ENCODE data around the gene SLC17A9.

Gene SLC17A9

DNA sequence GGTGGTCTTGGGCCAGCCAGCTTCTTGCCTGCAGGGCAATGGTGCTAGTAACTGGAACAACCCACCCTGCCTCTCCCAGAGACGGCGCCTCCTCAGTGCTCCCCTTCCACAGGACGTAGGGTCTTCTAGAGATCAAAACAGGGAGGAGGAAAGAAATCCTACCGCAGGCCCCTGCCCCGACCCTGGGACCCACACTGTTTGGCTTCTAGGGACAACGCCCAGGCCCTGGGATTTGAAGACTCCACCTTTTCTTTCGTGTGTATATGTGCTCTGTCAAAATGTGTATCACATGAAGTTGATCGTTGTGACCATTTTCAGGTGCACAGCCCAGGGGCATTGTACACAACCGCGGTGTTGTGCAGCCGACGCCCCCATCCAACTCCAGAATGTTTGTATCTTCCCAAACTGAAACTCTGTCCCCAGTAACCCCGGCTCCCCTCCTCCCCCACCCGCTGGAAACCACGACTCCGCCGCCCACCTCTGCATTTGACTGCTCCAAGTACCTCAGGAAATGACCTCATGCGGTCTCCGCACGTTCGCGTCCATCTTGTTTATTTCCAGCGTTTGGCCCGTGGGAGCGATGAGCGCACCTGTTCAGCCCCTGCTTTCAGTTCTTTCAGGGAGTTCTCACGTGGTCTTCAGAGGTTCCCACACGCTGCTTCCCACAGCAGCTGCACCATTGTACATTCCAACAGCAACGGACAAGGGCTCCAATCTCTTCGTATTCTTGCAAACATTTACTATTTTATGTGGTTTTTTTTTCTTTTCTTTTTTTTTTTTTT is 57.7 kb downstream of the SLC17A9 start:
- DNase-seq (ENCODE audit: low spot score): no peak
- POLR2A ChIA-PET (ENCODE audit: low non-redundant PET): no interaction called here
- TF ChIP-seq, protein P1, sequence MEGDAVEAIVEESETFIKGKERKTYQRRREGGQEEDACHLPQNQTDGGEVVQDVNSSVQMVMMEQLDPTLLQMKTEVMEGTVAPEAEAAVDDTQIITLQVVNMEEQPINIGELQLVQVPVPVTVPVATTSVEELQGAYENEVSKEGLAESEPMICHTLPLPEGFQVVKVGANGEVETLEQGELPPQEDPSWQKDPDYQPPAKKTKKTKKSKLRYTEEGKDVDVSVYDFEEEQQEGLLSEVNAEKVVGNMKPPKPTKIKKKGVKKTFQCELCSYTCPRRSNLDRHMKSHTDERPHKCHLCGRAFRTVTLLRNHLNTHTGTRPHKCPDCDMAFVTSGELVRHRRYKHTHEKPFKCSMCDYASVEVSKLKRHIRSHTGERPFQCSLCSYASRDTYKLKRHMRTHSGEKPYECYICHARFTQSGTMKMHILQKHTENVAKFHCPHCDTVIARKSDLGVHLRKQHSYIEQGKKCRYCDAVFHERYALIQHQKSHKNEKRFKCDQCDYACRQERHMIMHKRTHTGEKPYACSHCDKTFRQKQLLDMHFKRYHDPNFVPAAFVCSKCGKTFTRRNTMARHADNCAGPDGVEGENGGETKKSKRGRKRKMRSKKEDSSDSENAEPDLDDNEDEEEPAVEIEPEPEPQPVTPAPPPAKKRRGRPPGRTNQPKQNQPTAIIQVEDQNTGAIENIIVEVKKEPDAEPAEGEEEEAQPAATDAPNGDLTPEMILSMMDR (conservative IDR thresholded peaks at IDR 0.05; ENCODE audit: low read depth): no peak
- H3K27ac ChIP-seq: no peak overlapping the region
- CTCF ChIA-PET: interaction anchor here (0.6 to 2.3 kb wide), 19 partner anchors 15 to 230 kb away, joined by 3 to 26 read pairs (median 7); partner anchors contain the start of gene MRGBP

DNA sequence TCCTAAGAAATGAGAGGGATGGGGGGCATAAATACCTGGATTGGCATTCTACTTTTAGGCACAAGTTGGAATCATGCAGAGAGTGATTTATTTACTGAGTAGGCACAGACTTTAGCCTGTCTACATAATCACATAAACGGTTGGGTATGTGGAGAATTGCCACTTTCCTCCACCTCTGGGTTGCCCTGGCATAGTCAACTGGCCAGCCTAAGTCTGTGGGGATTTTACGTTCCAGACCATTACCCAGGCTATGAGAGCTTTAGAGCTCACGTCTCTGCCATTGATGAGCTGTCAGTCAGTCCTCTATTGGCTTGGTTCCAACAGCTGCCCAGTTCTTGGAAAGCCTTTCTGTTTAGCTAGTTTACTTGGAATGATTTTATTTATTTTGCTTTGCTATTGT is 59.3 kb downstream of the SLC17A9 start:
- DNase-seq (ENCODE audit: low spot score): no peak
- CTCF ChIA-PET: interaction anchor here (0.6 to 1.9 kb wide), 6 partner anchors 9 to 303 kb away, joined by 3 to 24 read pairs (median 3); no protein-coding TSS in a partner anchor
- H3K27ac ChIP-seq: no peak overlapping the region
- POLR2A ChIA-PET (ENCODE audit: low non-redundant PET): interaction anchor here (0.6 kb wide), 2 partner anchors 13 to 390 kb away, joined by 3 read pairs; no protein-coding TSS in a partner anchor
- TF ChIP-seq, protein P1 (conservative IDR thresholded peaks at IDR 0.05; ENCODE audit: low read depth): no peak

DNA sequence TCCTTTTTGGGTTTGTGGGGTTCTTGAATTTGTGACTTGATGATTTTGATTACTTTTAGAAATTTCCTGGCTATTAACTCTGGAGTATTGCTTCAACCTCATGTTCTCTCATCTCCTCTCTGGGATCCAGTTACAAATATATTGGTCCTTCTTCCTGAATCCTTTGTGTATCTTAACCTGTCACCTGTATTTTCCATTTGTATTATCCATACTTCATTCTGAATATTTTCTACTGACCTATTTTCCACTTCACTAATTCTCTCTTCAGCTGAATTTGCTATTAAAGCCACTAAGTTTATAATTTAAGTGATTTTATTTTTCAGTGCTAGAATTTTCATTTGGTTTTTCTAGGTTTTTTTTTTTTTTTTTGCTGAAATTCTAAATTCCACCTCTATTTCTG is 60.7 kb downstream of the SLC17A9 start:
- no peak overlapping the region for H3K27ac ChIP-seq
- TF ChIP-seq, protein P1 (conservative IDR thresholded peaks at IDR 0.05; ENCODE audit: low read depth): no peak
- no peak for DNase-seq (ENCODE audit: low spot score)
- ChIA-PET CTCF (interaction anchor here (0.7 kb wide), 1 partner anchor 91 kb away, joined by 3 read pairs; no protein-coding TSS in a partner anchor), POLR2A (ENCODE audit: low non-redundant PET) (no interaction called here)

DNA sequence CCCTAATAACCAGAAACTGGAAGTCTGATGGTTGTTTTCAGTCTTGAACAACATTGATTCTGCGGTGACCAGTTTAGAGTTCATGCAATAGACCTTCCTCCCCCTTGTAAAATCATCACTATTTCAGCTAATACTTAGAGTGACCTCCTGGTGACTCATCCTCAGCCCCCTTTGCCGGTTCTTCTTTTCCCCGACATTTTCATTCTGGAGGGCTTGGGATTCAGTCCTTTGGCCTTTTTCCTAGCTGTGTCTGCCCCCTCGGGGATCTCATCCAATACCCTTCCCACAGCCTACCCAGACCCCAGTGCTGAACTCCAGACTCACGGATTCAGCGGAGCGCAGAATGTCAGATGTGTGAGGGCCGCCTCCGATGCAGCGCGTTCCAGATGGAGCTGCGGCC is 61.8 kb downstream of the SLC17A9 start:
- POLR2A ChIA-PET (ENCODE audit: low non-redundant PET): no interaction called here
- TF ChIP-seq, protein P1 (conservative IDR thresholded peaks at IDR 0.05; ENCODE audit: low read depth): no peak
- CTCF ChIA-PET: no interaction called here
- no peak for DNase-seq (ENCODE audit: low spot score)
- H3K27ac ChIP-seq: no peak overlapping the region

DNA sequence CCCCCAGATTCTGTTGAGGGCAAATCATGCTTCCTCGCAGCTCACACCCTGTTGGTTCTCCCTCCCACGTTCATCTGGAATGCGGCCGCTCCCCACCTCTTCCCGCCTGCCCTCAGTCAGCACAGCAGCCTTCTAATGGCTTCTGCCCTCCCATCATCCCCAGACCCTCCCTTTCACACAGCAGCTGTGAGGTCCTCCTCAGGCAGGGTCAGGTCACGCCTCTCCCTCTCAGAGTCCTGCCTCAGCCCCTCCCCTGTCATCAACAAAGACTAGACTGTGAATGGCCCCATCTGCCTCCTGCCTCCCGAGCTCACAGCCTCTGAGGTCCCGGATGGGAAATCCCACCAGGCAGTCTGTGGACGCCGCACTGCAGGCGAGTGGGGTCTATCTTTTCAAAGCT is 62.2 kb downstream of the SLC17A9 start:
- DNase-seq (ENCODE audit: low spot score): no peak
- no peak overlapping the region for H3K27ac ChIP-seq
- CTCF ChIA-PET: no interaction called here
- POLR2A ChIA-PET (ENCODE audit: low non-redundant PET): no interaction called here
- TF ChIP-seq, protein P1 (conservative IDR thresholded peaks at IDR 0.05; ENCODE audit: low read depth): no peak

DNA sequence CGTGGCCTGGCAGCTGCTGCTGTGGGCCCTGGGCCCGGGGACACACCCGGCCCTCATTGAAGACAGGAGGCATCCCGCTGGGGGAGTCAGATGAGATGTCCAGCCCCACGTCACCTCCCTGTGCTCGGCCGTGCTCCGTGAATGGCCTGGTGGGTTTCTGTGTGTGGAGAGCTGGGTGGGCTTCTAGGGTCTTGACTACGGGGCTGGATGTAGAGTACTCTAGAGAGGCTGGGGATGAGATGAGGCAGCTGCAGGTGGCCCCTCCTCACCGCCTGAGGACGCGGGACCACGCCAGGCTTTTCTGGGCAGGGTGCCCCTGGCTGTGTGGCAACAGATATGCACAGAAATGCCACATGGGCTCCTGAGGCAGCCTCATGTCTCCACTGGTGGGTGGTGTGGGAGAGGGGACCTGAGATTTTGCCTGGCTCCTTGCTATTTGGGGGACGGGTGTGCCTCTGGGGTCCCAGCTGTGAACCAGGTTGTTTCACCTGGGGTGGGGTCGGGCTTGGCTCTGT is 62.7 kb downstream of the SLC17A9 start:
- no peak overlapping the region for H3K27ac ChIP-seq
- TF ChIP-seq, protein P1 (conservative IDR thresholded peaks at IDR 0.05; ENCODE audit: low read depth): no peak
- CTCF ChIA-PET: interaction anchor here (1.0 kb wide), 1 partner anchor 10 kb away, joined by 3 read pairs; no protein-coding TSS in a partner anchor
- POLR2A ChIA-PET (ENCODE audit: low non-redundant PET): no interaction called here
- no peak for DNase-seq (ENCODE audit: low spot score)
